HG02763 (cell line): Measurements from ENCODE around the gene PCSK1N.
"Not testable (repeated sequence)": the region's sequence is repeated elsewhere in the genome, so short reads cannot be mapped to it uniquely, and the experiment has no call there.

Experiments
- ATAC-seq: cut with Tn5 transposase; IDR thresholded peaks from one replicate; pipeline ENCODE4 v1.9.1; 2021; ENCODE audit warnings: mild to moderate bottlenecking, moderate library complexity; ENCODE audit not compliant: unreplicated experiment

PCSK1N gene

GRCh38 chrX:48824066-48824465 lies 11.3 kb downstream of the PCSK1N start:
- ATAC-seq: no peak

- no peak for ATAC-seq
Observed at GRCh38 chrX:48823053-48823452, 12.4 kb downstream of the PCSK1N start.

GRCh38 chrX:48819394-48819793 lies 16.0 kb downstream of the PCSK1N start:
- not testable (repeated sequence) for ATAC-seq

GRCh38 chrX:48818866-48819265 lies 16.5 kb downstream of the PCSK1N start:
- ATAC-seq: no peak

GRCh38 chrX:48818098-48818497 lies 17.3 kb downstream of the PCSK1N start:
- ATAC-seq: no peak

- no peak for ATAC-seq
Observed at GRCh38 chrX:48816014-48816810, 19.2 kb downstream of the PCSK1N start.

- no peak for ATAC-seq
Observed at GRCh38 chrX:48815266-48815665, 20.1 kb downstream of the PCSK1N start.

- ATAC-seq: no peak
Observed at GRCh38 chrX:48814722-48815121, 20.7 kb downstream of the PCSK1N start.

GRCh38 chrX:48813644-48814043 lies 21.8 kb downstream of the PCSK1N start:
- ATAC-seq: no peak

- ATAC-seq: no peak
Observed at GRCh38 chrX:48806081-48806480, 29.3 kb downstream of the PCSK1N start.

- ATAC-seq: no peak
Observed at GRCh38 chrX:48802905-48803200, 32.6 kb downstream of the PCSK1N start.

- peak; percentile 37 for ATAC-seq
Observed at GRCh38 chrX:48802089-48802904, 33.1 kb downstream of the PCSK1N start.

GRCh38 chrX:48801280-48802088 lies 33.9 kb downstream of the PCSK1N start, which contains the start of gene HDAC6:
Gene HDAC6 (plus strand): TSS chrX:48802067. CDS start chrX:48802693, 626 bp downstream.
- peak; percentile 81 for ATAC-seq

- no peak for ATAC-seq
Observed at GRCh38 chrX:48800574-48801279, 34.7 kb downstream of the PCSK1N start.

- no peak for ATAC-seq
Observed at GRCh38 chrX:48798318-48798717, 37.1 kb downstream of the PCSK1N start.

- ATAC-seq: no peak
Observed at GRCh38 chrX:48794911-48795515, 40.4 kb downstream of the PCSK1N start.

GRCh38 chrX:48794340-48794910 lies 41.0 kb downstream of the PCSK1N start:
- no peak for ATAC-seq

- no peak for ATAC-seq
Observed at GRCh38 chrX:48793935-48794334, 41.5 kb downstream of the PCSK1N start.

- no peak for ATAC-seq
Observed at GRCh38 chrX:48792219-48792618, 43.2 kb downstream of the PCSK1N start.
